ENCODE measurements around the gene IPMK.
"Not testable (repeated sequence)": the region's sequence is repeated elsewhere in the genome, so short reads cannot be mapped to it uniquely, and the experiment has no call there.

The IPMK gene

GRCh38 chr10:58219875-58220274, 47.8 kb downstream of the IPMK start:
- no peak for DNase-seq

DNA sequence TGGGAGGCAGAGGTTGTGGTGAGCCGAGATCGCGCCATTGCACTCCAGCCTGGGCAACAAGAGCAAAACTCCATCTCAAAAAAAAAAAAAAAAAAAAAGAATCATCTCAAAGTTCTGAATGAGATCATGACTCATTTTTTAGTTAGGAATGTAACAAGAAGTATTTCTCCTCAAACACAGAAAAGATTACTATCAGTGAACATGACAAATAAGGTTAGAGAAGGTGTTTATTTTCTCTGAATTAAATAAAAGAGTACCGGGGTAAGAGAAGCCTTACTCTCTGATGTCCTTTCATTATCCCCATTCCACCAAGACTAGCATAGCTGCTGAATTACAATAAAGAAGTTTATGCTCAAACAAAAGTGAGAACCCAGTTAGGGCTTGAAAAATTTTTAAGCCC, 50.1 kb downstream of the IPMK start:
- no peak for DNase-seq

- no peak for DNase-seq
Observed at GRCh38 chr10:58212622-58213021, 55.1 kb downstream of the IPMK start.

GRCh38 chr10:58210160-58210559, 57.5 kb downstream of the IPMK start:
- no peak for DNase-seq

- DNase-seq: no peak
Observed at GRCh38 chr10:58209669-58210068, 58.0 kb downstream of the IPMK start.

DNA sequence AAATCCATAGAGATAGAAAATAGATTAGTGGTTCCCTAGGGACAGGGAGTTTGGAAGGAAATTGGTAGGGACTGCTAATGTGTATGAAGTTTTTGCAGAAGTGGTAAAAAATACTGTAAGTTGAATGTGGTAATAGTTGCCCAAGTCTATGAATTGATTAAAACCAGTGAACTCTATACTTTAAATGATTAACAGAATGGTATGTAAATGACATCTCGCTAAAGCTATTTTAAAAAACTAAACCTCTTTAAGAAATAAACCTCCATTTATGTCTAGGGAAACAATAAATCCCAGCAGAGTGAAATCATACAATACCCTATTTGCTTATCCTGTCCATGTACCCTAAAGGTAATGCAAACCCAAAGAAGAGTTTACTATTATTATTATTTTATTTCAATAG, 61.4 kb downstream of the IPMK start:
- no peak for DNase-seq

- DNase-seq: no peak
Observed at GRCh38 chr10:58201704-58202103, 66.0 kb downstream of the IPMK start.

- DNase-seq: peak; percentile 22
Observed at GRCh38 chr10:58189269-58189668, 78.4 kb downstream of the IPMK start.

DNA sequence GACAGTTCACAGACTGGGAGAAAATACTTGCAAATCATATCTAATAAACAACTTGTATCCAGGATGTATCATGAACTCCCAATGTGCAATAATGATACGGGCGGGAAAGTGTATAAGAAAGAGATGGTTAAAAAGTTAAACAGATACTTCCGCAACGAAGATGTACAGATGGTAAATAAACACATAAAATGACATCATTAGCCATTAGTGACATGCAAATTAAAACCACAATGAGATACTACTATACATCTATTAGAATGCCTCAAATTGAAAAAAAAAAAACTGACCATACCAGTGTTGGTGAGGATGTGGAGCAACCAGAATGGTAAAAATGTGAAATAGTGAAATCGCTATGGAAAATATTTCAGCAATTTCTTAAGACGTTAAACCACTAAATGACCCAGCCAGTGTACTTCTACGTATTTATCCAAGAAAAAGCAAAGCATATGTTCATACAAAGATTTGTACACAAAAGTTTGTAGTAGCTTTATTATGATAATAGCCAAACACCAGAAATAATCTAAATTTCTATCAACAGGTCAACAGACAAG, 83.5 kb downstream of the IPMK start:
- DNase-seq: no peak

GRCh38 chr10:58180666-58181065, 87.0 kb downstream of the IPMK start:
- DNase-seq: no peak

DNA sequence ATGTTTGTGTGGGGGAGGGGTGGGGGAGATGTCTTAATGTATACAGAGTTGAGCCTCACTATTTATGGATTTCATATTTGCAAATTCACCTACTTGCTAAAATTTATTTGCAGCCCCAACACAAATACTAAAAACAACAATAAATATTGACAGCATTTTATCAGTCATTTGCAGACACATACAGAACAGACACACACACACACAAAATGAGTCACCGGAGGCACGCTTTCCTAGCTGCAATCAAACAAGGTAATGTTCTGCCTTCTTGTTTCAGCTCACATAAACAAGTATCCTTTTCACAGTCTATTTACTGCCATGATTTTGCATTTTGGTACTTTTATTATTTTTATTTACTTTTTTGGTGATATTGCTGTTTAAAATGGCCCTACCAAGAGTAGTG, 88.5 kb downstream of the IPMK start:
- no peak for DNase-seq

GRCh38 chr10:58178811-58179210, 88.9 kb downstream of the IPMK start:
- DNase-seq: no peak

- DNase-seq: no peak
Observed at GRCh38 chr10:58177362-58177947, 90.2 kb downstream of the IPMK start.

DNA sequence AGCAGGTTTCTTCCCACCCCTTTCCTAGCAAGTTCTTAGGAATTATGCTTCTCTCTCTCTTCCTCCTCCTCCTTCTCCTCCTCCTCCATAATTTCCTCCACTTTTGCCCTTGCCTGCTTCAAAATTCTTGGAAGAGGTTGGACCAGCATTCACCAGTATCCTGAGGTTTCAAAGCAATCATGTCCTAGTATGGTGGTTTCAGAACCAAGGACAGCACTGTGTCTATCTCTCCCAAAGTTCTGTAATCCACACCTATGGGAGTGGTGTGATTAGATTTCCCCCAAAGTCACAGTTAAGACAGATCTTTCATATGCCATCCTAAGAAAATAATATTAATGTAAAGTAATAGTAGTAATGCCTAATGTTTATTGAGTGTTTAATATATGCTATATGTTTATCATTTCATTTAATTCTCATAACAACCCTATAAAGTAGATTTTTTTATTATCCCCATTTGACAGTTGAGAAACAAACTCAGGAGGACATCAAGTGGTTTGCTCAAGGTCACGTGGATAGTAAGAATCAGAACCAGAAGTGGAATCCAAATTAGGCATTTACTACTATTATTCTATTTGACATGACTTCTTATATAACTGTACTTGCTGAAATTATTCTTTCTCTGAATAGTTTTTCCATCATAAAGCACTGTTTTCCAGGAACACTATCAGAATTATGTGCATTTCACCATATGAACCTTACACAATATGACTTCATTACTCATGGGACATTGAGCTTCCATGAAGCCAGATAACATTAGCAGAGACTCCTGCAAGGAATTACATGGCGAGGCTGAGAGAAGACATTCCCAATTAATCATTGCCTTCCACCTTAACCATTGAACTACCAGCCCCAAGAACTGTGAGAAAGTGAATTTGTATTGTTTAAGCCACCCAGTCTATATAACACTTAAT, 91.4 kb downstream of the IPMK start:
- no peak for DNase-seq

GRCh38 chr10:58174831-58175230, 92.9 kb downstream of the IPMK start:
- DNase-seq: no peak

DNA sequence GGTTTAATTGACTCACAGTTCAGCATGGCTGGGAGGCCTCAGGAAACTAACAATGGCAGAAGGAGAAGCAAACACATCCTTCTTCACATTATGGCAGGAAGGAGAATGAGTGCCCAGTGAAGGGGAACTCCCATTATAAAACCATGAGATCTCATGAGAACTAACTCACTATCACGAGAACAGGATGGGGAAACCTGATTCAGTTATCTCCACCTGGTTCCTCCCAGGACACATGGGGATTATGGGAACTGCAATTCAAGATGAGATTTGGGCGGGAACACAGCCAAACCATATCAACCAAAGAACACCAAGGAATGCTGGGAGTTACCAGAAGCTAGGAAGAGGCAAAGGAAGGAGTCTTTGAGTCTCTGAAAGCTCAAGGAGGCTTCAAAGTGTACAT, 94.3 kb downstream of the IPMK start:
- no peak for DNase-seq

DNA sequence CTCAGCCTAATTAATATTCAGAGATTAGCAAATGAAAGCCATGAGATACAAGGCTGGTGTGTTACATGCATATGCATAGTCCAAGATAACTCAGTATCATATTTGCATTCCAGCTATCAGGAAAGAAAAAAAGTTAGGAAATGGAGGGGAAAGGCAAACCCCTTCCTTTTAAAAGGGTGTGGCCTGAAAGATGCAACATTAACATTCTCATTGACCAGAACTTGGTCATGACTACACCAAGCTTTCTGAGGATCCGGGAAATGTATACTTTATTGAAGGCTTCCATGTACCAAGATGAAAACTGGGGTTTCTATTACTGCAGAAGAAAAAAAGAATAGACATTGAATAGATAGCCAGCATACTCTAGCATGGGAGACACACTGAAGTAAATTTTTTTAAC, 96.5 kb downstream of the IPMK start:
- no peak for DNase-seq

DNA sequence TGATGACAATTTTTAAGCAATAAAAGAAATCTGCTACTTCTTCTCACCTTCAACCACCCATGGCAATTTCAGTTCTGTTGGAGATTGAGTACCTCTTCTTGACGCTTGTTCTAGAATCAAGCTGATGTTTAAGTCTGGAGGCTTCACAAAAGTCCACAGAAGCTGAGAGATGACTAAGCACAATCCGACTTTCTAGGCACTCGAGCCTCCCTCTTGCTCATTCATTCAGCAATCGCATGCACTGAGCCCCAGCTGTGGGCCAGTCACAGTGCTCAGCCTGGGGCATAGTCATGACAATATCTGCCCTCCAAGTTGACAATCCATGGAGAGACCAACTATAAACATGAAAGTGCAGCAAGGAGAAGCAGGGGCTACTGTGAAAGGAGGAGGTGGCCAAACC, 103.2 kb downstream of the IPMK start:
- no peak for DNase-seq

DNA sequence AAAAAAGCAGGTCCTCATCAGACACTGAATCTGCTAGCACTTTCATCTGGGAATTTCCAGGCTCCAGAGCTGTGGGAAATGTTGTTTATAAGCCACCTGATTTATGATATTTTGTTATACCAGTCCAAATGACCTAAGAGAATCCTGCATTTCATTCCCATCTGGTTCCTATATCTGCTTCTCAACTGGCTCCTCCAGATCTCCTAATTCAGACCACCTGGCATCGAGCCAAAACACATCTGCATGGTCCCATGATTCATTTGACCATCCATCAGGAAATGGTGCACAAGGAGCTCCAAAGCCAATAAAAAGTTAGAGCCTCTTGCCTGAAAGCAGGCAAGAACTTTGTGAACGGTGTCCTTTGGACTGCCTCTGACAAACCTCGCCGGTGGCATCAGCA, 108.9 kb downstream of the IPMK start:
- DNase-seq: no peak

GRCh38 chr10:58157076-58157766, 110.5 kb downstream of the IPMK start:
- DNase-seq: no peak

DNA sequence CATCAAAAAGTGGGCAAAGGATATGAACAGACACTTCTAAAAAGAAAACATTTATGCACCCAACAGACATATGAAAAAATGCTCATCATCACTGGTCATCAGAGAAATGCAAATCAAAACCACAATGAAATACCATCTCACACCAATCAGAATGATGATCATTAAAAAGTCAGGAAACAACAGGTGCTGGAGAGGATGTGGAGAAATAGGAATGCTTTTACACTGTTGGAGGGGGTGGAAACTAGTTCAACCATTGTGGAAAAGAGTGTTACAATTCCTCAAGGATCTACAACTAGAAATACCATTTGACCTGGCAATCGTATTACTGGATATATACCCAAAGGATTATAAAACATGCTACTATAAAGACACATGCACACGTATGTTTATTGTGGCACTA, 111.8 kb downstream of the IPMK start:
- not testable (repeated sequence) for DNase-seq

- DNase-seq: no peak
Observed at GRCh38 chr10:58153751-58154150, 113.9 kb downstream of the IPMK start.

DNA sequence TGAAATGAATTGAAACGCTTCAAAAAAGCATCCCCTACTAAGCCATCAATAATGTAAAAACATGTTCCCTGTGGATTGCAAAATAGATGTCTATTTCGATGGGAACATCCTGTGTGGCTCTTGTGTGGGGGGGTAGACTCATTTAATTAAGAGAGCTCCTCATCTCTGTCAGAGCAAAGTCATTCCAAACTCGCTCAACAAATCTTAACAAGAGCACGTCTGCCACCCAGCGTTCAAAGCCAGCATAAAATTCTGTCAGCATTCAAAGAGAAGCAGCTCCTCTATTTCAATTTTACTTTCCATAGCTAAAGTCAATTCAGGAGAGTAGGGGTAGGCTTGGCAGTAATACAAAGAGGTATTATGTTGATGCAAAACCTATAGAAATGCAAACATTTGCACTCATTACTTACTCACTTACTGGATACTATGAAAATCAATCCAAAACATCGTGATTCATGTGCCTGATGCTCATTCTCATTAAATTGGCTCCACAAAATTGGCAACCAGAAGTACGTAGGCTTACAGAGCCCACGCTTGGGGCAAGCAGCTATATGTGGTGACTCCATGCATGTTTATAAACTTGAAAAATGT, 114.9 kb downstream of the IPMK start:
- peak; percentile 40 for DNase-seq

Measured in right hindlimb (tissue), 1 donor.